HG03045 (cell line): Measurements from ENCODE around the gene ZDHHC9.
A peak's percentile ranks its signal among the peaks of the same experiment; 100 is the strongest.

ENCODE experiments used
- ATAC-seq: cut with Tn5 transposase; IDR thresholded peaks from one replicate; pipeline ENCODE4 v1.9.1; 2021; ENCODE audit warnings: mild to moderate bottlenecking, moderate library complexity; ENCODE audit not compliant: unreplicated experiment

ZDHHC9 gene

DNA sequence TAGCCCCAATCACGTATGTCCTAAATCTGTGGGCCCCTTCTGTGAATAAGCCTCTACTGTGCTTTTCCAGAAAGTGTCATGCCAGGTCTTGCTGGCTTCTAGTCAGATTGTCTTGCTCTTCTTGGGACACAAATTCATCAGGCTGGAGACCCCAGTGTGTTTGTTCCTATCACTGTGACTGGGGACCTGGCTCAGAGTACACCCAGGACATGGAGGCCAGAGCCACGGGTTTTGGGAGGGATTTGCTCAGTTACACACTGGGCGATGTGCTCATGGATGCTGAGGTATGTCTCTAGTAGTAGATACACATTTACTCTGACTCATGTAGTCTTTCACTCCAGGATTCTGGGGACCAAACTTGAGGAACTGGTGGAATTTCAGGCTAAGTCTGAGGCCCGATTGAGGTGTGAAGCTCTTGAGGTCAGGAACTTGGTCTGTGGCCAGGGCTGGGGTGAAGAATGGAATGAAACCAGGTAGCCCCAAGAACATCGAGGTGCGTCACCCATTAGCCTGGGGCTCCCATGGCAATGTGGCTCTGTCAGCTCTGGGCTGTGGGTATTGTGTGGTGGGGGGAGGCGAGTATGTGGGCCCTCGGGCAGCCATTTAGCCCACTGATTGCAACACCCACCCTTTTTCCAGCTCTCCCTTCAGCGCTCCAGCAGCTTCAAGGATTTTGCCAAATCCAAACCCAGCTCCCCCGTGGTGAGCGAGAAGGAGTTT, 56.2 kb downstream of the ZDHHC9 start:
- ATAC-seq: no peak

DNA sequence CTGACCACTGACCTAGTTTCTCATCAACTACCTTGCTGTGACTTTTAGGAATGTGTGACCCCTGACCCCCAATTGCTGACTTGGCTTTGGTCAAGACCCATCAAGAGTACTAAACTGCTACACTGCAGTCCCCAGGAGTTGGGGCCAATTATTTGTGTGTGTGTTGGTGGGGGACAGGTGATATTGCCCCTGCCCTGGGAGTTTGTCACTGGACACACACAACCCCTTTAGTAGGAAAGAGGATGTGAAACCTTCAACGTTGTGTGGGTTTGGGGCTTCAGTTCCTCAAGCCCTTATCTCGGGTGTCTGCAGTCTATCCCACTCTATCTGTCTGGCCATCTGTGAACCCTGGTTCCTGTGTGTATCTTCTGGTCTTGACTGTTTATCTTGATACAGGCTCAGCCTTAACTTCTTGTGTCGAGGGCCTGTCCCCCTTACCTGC, 57.5 kb downstream of the ZDHHC9 start:
- peak; percentile 57 for ATAC-seq

DNA sequence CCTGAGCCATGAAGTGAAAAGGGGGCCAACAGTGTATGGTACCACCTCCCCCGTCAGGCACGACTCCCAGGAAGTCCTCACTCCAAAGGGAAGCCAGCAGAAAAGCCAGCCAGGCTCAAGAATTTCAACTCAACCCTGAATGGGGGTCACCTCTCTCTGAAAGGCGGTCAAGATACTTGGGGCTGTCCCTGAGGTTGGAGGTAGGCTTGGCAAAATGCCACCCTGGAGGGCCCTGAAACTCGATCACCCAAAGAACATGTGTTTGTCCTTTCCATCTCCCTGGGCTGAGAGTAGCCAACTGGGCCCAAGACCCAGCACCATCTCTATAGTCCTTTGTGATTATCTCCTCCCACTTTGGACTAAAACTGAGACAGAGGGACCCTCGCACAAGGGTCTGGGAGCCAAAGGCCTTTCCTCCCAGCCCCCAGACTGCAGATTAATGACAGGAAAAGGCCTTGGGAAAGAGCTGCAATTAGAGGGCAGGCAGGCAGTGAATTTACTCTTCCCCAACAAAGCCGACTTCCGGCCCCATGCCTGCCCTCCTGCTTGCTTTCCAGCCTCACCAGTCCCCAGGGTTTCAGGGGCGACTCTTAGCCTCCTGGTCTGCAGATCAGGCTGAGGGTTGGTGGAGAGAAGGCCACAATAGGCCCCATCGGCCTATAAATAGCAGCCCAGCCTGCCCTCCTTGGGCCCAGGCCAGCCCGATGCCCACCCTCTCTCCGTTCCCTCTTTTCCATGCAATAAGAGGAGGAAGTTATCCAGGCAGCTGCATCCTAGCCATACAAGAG, 58.3 kb downstream of the ZDHHC9 start:
- no peak for ATAC-seq

DNA sequence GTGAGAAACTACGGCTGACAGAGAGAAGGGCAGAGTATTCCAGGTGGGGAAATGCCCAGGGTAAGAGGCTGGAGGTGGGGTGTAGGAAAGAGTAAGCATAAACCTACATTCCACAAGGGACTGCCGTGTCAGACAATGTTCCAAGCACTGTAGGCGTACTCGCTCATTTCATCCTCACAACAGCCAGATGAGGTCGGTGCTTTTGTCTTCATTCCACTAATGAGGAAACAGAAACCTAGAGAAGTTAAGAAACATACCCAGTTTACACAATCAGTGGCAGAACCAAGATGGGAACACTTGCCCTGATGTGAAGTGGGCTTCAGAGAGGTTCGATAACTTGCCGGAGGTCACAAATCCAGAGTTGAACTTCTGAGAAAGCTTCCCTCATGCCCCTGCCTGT, 59.3 kb downstream of the ZDHHC9 start:
- no peak for ATAC-seq

DNA sequence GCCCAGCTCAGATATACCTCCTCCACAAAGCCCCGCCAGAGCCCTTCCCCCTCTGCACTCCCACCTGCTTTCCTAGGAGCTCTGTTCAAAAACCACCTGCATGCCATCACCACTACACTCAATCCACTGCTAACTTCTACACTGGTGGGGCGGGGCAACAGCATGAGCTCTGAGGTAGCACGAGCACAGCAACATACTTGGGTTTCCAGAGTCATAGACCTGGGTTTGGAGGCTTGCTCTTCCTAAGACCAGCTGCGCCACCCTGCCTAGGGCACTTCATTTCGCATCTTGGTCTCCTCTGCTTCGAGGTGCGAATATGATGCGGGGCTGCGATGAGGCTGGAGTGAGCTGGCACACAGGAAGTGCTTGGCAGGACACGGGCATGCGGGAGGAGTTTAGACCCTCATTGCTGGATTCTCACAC, 60.4 kb downstream of the ZDHHC9 start:
- ATAC-seq: no peak

DNA sequence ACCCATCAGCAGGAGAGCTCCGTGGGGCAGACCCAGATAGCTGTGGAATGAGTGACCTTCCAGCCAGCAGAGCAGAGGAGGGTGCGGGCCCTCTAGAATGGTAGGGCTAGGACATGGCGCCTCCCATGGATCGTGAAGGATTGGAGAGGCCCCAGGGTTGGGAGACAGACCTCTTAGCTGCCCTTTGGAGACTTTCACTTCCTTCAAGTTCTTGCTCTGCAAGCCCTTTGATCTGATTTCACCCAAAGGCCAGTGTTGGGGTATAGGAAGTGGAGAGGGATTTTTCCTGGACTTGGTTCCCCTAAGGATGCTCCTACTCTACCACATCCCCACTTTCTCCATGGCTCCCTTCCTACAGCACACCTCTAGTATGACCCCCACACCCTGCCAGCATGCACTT, 61.0 kb downstream of the ZDHHC9 start:
- no peak for ATAC-seq

DNA sequence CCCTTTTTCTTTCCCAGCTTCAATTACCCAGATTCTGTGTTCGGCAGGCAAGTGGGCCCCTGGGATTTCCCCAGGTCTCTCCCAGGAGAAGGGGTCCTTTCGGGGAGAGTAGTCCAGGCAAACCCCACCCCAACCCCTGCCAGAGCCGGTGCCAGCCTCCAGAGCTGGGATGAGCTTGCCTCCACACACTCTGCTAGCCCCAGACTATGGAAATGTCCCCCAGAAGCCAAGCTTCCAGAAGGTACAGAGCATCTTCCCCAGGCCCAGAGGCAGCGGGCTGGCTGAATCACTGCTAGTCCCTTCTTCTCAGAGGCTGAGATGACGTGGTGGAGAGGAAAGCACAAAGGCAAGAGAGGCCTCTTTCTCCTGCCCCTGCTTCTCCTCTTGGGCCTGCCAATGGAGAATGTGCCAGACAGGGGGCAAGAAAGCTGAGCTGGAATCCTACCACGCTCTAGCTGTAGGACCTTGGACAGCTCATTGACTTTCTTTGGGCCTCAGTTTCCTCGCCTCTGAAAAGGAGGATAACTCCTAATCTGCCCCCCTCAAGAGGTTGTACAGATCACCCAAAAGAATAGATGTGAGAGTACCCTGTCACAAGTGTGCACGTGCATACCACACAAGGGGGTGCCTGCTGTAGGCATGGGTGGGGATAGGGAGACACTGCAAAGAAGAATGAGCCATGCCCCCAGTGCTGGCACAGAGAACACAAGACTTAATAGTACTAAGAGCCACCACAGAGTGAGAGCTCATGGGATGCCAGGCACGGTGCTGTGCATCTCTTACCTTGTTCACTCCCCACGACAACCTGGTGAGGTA, 61.8 kb downstream of the ZDHHC9 start:
- no peak for ATAC-seq

DNA sequence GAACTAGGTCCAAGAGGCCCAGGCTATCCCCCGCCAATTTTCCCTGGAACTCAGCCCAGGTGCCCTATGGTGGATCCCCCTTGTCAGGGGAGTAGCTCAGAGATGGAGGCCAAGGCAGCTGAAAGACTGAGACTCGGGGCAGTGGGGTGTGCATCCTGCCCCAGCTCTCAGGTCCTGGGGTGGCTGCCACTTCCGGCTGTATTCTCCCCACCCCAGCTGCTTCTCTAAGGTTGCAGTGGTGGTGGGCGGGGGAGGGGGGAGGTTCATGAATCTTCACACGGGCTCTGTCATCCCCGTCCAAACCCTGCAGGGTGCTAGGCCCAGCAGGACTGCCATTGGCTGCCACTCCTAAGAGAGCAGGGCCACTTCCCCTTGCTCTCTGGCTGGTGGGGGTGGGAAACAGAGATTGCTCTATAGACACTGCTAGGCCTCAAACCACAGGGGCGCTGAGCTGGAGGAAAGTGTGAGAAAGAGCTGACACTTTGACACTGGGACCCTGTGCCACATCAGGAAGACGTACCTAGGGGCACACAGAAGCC, 62.5 kb downstream of the ZDHHC9 start:
- ATAC-seq: peak; percentile 66

DNA sequence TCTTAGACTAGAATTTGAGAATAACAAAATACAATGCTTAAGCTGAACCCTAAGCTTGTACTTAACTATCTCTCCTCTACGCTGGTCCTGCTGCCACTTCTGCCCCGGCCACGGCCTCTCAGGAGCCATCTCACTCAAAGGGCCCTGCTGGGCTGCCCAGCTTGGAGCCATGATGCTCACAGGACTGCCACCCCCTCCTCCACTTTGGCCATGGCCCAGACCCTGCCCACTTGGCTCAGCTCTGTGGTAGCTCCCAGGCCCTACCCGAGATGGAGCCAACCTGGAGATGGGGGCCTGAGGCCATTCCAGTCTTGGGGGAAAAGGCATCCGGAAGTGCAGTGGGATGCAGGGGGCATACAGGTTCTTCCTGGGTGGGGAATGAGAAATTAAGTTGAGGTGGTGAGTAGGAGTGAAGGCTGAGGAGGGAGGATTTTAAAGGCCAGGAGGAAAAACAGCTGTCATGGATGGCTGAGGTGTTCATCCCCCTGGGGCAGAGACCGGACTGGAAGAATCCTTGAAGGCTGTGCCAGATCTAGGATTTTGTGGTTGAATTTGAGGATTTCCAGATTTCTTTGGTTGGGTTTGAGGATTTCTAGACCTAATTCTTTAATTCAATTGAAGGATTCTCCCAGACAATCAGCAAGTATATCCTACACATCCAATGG, 63.1 kb downstream of the ZDHHC9 start:
- no peak for ATAC-seq

DNA sequence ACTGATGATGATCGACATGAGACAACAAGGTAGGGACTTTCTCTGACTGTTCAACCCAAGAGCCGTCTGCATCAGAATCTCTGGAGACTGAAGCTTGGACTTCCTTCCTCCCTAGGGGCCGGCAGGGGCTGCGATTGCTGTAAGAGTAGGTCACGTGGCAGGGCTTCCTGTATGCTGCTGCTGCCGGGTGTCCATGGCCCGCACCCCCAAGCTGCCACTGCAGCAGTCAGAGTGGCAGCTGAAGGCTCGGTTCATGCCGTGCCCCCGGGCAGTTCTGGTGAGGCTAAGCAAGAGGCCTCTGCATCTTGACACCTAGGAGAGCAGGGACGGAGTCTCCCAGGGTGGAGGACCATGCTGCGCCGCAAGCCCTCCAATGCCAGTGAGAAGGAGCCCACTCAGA, 63.9 kb downstream of the ZDHHC9 start, which contains the start of gene SASH3:
SASH3 (plus strand) TSS at position 203 of the 400 bp plus-strand sequence; CDS start at position 352, 149 bp downstream.
- peak; percentile 34 for ATAC-seq

DNA sequence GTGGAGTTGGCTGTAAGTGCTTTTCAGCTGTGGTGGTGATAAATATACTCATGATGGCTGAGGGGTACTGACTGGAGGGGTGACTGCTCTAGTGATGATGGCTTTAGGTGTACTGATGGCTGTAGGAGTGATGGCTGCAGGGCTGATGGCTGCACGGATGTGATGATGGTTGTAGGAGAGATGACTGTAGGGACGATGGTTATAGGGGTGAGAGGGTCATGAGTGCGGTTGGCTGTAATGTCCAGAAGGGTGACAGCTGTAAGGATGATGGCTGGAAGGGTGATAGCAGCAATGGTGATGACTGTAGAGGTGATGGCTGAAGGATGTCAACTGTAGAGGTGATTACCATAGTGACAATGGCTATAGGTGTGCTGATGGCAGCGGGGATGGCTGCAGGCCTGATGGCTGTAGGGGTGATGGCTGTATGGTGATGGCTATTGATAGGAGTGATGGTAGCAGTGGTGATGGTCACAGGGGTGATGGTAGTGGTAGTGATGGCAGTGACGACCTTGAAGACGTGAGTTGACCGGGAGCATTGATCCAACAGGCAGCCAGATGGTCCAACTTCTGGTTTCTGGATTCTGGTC, 64.5 kb downstream of the ZDHHC9 start:
- ATAC-seq: no peak

DNA sequence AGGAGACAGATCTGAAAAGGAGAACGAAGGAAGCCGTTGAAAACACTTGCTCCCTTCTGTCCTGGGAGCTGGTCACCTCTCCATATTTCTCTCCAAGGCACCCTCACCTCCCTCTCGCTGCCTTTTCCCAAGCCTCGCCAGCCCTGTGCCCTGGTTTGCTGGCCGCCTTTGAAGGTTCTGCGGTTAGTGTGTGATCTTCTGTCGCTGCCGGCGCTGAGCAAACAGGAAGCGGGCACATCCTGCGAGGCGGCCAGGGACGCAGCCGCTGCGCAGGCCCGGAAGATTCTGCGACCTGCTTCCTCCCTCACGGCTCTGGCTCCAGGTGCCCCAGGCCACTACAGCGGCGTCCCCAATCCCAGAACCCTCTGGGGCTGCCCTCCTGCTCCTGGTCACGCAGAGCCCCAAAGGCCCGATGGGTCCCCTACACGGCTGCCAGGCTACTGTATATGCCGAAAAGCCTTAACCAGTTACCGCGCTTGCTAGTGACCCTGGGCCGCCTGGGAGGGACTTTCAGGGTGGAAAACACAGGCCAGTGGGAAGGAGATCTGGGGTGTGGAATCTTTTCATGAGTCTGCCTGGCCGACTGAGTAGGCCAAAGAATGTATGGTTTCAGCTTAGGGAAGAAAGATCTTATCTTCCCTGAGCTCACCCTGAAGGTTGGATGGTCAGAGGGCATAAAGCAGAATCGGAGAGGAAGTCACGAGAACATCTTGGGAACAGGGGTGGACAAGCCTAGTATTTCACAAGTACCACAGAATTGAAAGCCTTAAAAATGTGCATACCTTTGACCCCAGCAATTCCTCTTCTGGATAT, 66.3 kb downstream of the ZDHHC9 start:
- ATAC-seq: peak; percentile 35

DNA sequence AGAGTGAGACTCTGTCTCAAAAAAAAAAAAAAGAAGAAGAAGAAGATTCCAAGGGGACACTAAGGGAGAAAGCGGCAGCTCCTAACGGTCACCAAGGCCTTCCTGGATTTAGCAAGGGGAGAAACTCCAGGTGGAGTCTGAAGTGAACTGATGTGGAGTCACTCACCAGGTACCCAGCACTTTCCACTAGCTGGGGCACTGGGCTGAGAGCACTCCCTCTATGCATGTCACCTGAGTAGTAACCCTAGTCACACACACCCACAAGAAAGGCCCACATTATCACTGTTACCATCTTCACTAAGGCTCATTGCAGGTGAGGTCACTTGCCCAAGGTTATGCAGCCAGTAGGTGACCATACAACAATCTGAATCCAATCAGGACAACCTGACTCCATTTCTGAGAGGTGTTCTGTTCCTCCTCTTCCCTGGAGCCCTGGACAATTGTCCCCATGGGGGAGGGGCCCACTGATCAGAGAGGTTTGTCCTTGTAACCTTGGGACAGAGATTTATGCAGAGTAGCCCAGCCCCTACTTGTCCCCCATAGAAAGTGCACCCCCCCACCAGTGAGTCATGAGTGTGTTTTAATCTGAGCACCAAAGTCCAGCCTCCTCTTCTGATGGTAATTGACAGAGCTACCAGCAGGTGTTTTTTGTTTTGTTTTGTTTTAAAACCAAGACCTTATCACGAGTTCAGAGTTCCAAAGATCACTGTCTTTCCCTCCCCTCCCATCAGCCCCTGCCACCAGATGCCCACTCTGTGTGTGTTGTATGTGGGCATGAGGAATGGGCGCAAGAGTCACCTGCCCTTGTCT, 69.8 kb downstream of the ZDHHC9 start:
- ATAC-seq: no peak

DNA sequence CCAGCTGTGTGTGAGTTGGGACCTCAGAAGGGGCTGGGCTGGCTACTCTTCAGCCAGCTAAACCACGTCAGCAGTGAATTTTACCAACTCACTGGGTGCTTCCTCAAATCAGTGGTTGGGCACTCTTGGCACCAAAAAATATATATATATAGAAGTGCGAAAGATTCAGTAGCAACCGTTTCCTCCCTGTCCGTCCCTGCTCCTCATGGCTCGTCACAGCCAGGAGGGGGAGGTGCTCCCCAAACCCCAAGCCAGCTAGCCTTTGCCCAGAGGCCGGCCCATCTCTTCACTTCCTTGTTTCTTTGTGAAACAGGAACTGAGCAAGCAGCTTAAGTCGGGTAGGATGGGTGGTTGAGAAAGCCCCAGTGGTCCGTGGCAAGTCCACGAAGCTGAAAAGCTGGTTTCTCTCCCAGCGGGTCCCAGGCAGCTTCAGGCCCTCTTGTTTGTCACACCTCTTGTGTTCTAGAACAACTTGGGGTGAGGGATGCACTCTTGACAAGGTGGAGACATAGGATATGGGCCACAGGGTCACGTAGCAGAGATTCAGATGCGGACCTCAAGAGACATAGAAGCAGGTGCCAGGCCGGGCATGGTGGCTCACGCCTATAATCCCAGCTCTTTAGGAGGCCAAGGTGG, 70.8 kb downstream of the ZDHHC9 start:
- peak; percentile 70 for ATAC-seq

DNA sequence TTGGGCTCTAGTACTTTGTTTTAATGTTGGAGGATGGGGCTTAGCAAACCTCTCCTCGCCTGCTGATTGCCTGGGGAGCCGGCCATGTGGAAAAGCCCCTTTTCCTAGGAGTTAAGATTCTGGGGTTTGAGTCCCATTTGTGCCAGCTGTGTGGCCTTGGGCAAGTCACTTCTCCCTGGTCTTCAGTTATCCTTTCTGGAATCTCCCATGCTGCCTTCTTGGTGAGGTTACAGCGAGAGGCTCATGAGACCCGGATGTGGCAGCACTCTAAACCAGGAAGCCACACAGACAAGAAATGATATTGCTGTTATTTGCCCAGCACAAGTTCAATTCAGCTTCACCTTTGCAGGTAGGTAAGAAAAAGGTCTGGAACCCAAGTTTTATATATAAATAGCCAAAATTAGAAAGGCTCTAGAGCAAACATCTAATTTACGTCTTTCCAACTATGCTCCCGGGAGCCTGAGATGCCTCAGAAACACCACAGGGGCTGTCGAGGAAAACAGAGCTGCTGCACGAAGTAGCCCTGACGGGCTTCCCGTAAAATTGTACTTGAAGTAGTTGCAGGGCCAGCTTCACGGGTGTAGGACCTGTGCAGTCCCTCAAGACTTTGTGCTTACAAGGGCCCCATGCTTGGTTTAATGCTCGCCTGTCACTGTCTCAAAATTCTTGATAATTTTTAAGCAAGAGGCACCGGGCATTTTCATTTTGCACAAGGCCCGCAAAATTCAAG, 72.3 kb downstream of the ZDHHC9 start:
- no peak for ATAC-seq

DNA sequence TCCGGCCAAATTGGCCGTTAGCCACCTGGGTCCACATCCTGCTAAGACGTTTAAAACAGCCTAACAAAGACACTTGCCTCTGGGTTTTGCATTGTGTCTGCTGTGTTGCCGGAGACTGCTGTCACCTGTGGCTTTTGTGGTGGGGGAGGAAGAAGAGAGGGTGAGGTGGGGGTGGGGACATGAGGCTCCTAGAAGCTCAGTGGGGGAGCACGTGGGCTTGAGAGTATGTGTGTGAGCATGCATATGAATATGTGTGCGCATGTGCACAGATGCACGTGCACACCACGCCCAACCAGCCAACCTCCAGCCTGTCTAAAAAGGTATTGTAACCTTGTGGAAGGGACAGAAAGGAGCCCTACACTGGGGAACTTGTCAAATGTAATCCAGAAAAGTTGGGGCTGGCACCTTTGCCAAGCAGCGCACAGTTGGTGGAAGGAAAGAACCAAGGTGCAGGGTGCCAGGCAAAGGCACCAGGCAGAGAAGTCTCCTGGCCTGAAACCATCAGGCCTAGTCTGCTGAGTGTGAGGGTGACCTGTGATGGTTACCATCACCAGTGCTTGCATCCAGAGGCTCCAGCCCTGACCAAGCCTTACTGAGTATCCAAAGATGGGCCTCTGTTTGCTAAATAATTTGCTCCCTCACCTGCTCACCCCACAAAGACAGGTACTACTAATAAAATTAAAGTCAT, 74.1 kb downstream of the ZDHHC9 start:
- peak; percentile 44 for ATAC-seq
